Fibroblast of mammary gland (primary cell): ENCODE results near the gene EMP2.

Experiments
- DNase-seq: peaks from one replicate; pipeline ENCODE4 v3.0.0-alpha.2; 2010; ENCODE audit warnings: low read depth
- H3K4me3 ChIP-seq: 2 replicates; pipeline ENCODE4 v1.5.1; 2011; ENCODE audit warnings: low read depth, mild to moderate bottlenecking, low read length, moderate library complexity; ENCODE audit not compliant: control insufficient read depth
- CTCF ChIP-seq: conservative IDR thresholded peaks from 2 replicates; pipeline ENCODE4 v1.5.1; 2011; ENCODE audit warnings: low read depth, low read length, inconsistent platforms; ENCODE audit not compliant: control insufficient read depth, insufficient read depth

The EMP2 gene

DNA sequence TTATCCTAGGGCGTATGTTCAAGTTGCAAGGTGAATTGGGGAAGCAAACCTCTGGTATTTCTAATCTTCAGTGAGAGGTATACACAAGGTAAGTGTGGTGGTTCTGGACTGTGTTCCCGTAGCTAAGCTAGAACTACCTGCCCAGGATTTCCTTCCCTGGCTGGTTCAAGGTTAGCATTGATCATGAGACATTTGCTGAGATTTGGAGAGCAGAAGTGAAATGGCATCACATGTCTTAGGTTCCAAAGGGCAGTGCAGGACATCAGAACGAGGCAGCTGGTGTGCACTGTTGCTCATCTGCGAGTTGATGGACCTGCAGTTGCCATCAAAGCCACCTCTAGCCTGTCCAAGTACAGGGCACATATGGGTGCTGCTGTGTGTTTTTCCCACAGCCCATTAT is 95.2 kb downstream of the EMP2 start:
- DNase-seq = no peak
- no peak overlapping the region for H3K4me3 ChIP-seq
- no peak for TF ChIP-seq CTCF

GRCh38 chr16:10480151-10480550 is 100.2 kb downstream of the EMP2 start:
- no peak for DNase-seq
- H3K4me3 ChIP-seq = no peak overlapping the region
- TF ChIP-seq CTCF = no peak
